Upper lobe of left lung (tissue), 6 donors: Measurements from ENCODE around the gene ULBP2. TPM values are rescaled to one million over a fixed set of nuclear protein-coding genes. Genes with fewer than 3 reads are reported as not detected.
"Not testable (repeated sequence)": the region's sequence is repeated elsewhere in the genome, so short reads cannot be mapped to it uniquely, and the experiment has no call there.

Experiments used
- ATAC-seq, 2 donors: fragments of 200-7000 bp; cut with Tn5 transposase; one replicate each; pipeline ENCODE4 v1.9.1; 2022; ENCODE audit warnings: mild to moderate bottlenecking in 2 of 2, moderate library complexity in 2 of 2; ENCODE audit not compliant: low FRiP score in 2 of 2
- DNase-seq, 2 donors: peaks; one replicate each; pipeline ENCODE4 v3.0.0-alpha.2; 2019 to 2020
- H3K27ac ChIP-seq, 4 donors: fragments of 200-600 bp; sonication (generic); one replicate each; pipeline ENCODE4 v1.5.1; 2016 to 2019
- H3K27me3 ChIP-seq, 4 donors: fragments of 200-600 bp; sonication (generic); one replicate each; pipeline ENCODE4 v1.5.1; 2017 to 2019
- H3K36me3 ChIP-seq, 4 donors: fragments of 200-600 bp; sonication (generic); one replicate each; pipeline ENCODE4 v1.5.1; 2016 to 2019
- H3K4me1 ChIP-seq, 4 donors: fragments of 200-600 bp; sonication (generic); one replicate each; pipeline ENCODE4 v1.5.1; 2018 to 2019
- H3K4me3 ChIP-seq, 4 donors: fragments of 200-600 bp; sonication (generic); one replicate each; pipeline ENCODE4 v1.5.1; 2017 to 2019; ENCODE audit warnings: mild to moderate bottlenecking in 2 of 4, moderate library complexity in 1 of 4
- H3K9me3 ChIP-seq, 4 donors: fragments of 200-600 bp; sonication (generic); one replicate each; pipeline ENCODE4 v1.5.1; 2018 to 2019
- EP300 ChIP-seq, 4 donors: sonication (generic); formaldehyde crosslinking; IDR thresholded peaks; one replicate each; pipeline ENCODE4 v1.5.1; 2017; ENCODE audit warnings: antibody characterized with exemption in 4 of 4, control low read depth in 2 of 4
- POLR2A ChIP-seq, 4 donors: fragments of 450-650 bp; IDR thresholded peaks; one replicate each; pipeline ENCODE4 v1.5.1; 2016 to 2017; ENCODE audit warnings: antibody characterized with exemption in 4 of 4, mild to moderate bottlenecking in 2 of 4
- POLR2AphosphoS5 ChIP-seq, 2 donors: sonication (generic); formaldehyde crosslinking; IDR thresholded peaks; one replicate each; pipeline ENCODE4 v1.5.1; 2017; ENCODE audit warnings: antibody characterized with exemption in 2 of 2
- WGBS, 2 donors: methylation state at CpG; one replicate each; pipeline ENCODE4 v1.1.5; 2017 to 2018; 5-methylcytosine and 5-hydroxymethylcytosine counted together
- total RNA-seq, 6 donors: library from RNA; depleted of rRNA in 4 of 6; stranded (reverse); fragments of >200 nt in 4 of 6; gene quantifications; one replicate each; pipeline versions ENCODE4 v1.1.0 to v1.2.1, GENCODE V29; 2016 to 2021
- TF ChIP-seq, protein P1 (sequence below), 6 experiments: fragments of 450-650 bp in 4 of 6; fragments of 200-600 bp in 2 of 6; sonication (generic) in 2 of 6; IDR thresholded peaks; one replicate each; pipeline ENCODE4 v1.5.1; 2016 to 2019; ENCODE audit warnings: antibody characterized with exemption in 6 of 6
- donor health status: DM: no; HTN: no; CAD: no; lungs with moderate emphysema.
- donor health status: DM: no; HTN: yes; CAD: no; lungs with severe emphysema.

Gene ULBP2
- total RNA-seq, 6 donors from 2014 or later, result 1.00 to 3.7 (median 1.5) TPM; not detected in 2

- DNase-seq (no peak), ATAC-seq (peak in 1 of 2 donors; percentile 21)
- Histone ChIP-seq H3K4me1 (no peaks in the 10 kb centered on the region), H3K36me3 (no peaks in the 10 kb centered on the region), H3K9me3 (peaks cover 0 to 9% (median 5%) of the 10 kb centered on the region in 4 donors), H3K27ac (no peak overlapping the region), H3K4me3 (no peak overlapping the region), H3K27me3 (no peaks in the 10 kb centered on the region)
- WGBS, 2 donors, result 78 to 82% methylated on average over 4 to 13 of the region's 13 CpGs
- TF ChIP-seq, protein P1, sequence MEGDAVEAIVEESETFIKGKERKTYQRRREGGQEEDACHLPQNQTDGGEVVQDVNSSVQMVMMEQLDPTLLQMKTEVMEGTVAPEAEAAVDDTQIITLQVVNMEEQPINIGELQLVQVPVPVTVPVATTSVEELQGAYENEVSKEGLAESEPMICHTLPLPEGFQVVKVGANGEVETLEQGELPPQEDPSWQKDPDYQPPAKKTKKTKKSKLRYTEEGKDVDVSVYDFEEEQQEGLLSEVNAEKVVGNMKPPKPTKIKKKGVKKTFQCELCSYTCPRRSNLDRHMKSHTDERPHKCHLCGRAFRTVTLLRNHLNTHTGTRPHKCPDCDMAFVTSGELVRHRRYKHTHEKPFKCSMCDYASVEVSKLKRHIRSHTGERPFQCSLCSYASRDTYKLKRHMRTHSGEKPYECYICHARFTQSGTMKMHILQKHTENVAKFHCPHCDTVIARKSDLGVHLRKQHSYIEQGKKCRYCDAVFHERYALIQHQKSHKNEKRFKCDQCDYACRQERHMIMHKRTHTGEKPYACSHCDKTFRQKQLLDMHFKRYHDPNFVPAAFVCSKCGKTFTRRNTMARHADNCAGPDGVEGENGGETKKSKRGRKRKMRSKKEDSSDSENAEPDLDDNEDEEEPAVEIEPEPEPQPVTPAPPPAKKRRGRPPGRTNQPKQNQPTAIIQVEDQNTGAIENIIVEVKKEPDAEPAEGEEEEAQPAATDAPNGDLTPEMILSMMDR (IDR thresholded peaks at IDR 0.05), result no peak
- no peak for TF ChIP-seq EP300 (IDR thresholded peaks at IDR 0.05)
Measured at GRCh38 chr6:149904661-149905370, 37.0 kb upstream of the ULBP2 start.

- H3K27me3 ChIP-seq, result no peaks in the 10 kb centered on the region
- TF ChIP-seq EP300 (IDR thresholded peaks at IDR 0.05) (no peak), POLR2AphosphoS5 (IDR thresholded peaks at IDR 0.05) (no peak), POLR2A (IDR thresholded peaks at IDR 0.05) (no peak)
- TF ChIP-seq, protein P1 (IDR thresholded peaks at IDR 0.05), result no peak
- no peak overlapping the region for H3K4me3 ChIP-seq
- no peaks in the 10 kb centered on the region for H3K36me3 ChIP-seq
- ATAC-seq (peak in 1 of 2 donors; percentile 11), DNase-seq (peak in 1 of 2 donors; percentile 72)
- H3K9me3 ChIP-seq, result peaks cover 0 to 9% (median 5%) of the 10 kb centered on the region in 4 donors
- H3K27ac ChIP-seq, result peak overlapping the region in 2 of 4 donors; percentile 1 to 32
- WGBS, 2 donors, result 70 to 96% methylated on average over 2 to 13 of the region's 18 CpGs
- H3K4me1 ChIP-seq, result no peaks in the 10 kb centered on the region
Measured at GRCh38 chr6:149905371-149905910, 36.4 kb upstream of the ULBP2 start.

DNA sequence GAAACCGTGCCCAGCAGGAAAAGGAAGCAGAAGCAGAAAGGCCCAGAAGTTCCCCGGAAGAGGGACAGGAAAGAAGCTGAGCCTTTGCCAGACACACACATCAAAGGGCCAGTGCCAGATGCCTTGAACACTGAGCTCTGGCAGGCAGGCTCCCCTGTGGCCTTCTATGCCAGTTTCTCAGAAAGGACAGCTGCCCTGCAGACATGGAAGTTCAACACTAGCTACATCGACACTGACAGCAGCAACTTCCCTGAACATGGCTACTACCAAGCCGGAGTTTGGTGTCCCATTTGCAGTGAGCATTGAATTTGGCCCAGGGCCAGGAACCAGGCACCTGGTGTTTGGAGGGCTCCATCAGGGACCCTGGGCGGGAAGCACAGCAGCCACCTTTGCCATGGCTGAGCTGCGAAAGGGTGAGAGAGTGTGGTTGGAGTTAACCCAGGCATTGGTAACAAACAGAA, 35.9 kb upstream of the ULBP2 start:
- ATAC-seq, result no peak
- Histone ChIP-seq H3K36me3 (no peaks in the 10 kb centered on the region), H3K27me3 (no peaks in the 10 kb centered on the region), H3K27ac (peak overlapping the region in 1 of 4 donors; percentile 1), H3K4me3 (no peak overlapping the region), H3K4me1 (no peaks in the 10 kb centered on the region), H3K9me3 (peaks cover 0 to 9% (median 5%) of the 10 kb centered on the region in 4 donors)
- DNase-seq, result no peak
- TF ChIP-seq POLR2AphosphoS5 (IDR thresholded peaks at IDR 0.05), result peak in 1 of 2 donors; percentile 25
- TF ChIP-seq EP300 (IDR thresholded peaks at IDR 0.05), result no peak
- WGBS, 2 donors, result 75 to 79% methylated on average over 5 to 6 of the region's 6 CpGs

GRCh38 chr6:149906405-149906804, 35.4 kb upstream of the ULBP2 start:
- H3K4me3 ChIP-seq, result no peak overlapping the region
- 89 to 97% methylated on average over 3 to 4 of the region's 4 CpGs for WGBS, 2 donors
- TF ChIP-seq POLR2A (IDR thresholded peaks at IDR 0.05) (no peak), EP300 (IDR thresholded peaks at IDR 0.05) (no peak), POLR2AphosphoS5 (IDR thresholded peaks at IDR 0.05) (no peak)
- TF ChIP-seq, protein P1 (IDR thresholded peaks at IDR 0.05), result no peak
- no peak for ATAC-seq
- no peak overlapping the region for H3K27ac ChIP-seq
- no peaks in the 10 kb centered on the region for H3K4me1 ChIP-seq
- no peaks in the 10 kb centered on the region for H3K36me3 ChIP-seq
- no peaks in the 10 kb centered on the region for H3K27me3 ChIP-seq
- DNase-seq, result no peak
- peaks cover 0 to 9% (median 5%) of the 10 kb centered on the region in 4 donors for H3K9me3 ChIP-seq

DNA sequence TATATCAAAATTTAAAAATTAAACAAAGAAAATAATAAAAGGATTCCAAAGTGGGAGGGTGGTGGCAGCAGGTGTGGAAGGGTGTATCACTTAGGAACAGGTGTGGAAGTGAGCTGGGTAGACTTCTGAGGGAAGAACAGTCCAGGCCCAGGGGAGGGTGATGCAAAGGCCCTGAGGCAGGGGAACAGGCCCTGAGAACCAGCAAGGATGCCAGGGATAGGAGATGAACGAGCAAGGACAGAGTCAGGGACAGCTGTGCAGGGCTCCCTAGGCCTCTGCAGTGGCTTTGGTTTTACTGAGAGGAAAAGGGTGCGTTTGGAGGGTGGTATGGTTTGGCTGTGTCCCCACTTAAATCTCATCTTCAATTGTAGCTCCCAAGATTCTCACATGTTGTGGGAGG, 34.5 kb upstream of the ULBP2 start:
- TF ChIP-seq EP300 (IDR thresholded peaks at IDR 0.05) (no peak), POLR2A (IDR thresholded peaks at IDR 0.05) (no peak), POLR2AphosphoS5 (IDR thresholded peaks at IDR 0.05) (no peak)
- TF ChIP-seq, protein P1 (IDR thresholded peaks at IDR 0.05), result no peak
- WGBS, 2 donors, result 86 to 94% methylated on average over 2 of the region's 2 CpGs
- Histone ChIP-seq H3K4me3 (no peak overlapping the region), H3K36me3 (no peaks in the 10 kb centered on the region), H3K9me3 (peaks cover 0 to 9% (median 5%) of the 10 kb centered on the region in 4 donors), H3K4me1 (no peaks in the 10 kb centered on the region), H3K27me3 (no peaks in the 10 kb centered on the region), H3K27ac (no peak overlapping the region)
- no peak for ATAC-seq
- no peak for DNase-seq

DNA sequence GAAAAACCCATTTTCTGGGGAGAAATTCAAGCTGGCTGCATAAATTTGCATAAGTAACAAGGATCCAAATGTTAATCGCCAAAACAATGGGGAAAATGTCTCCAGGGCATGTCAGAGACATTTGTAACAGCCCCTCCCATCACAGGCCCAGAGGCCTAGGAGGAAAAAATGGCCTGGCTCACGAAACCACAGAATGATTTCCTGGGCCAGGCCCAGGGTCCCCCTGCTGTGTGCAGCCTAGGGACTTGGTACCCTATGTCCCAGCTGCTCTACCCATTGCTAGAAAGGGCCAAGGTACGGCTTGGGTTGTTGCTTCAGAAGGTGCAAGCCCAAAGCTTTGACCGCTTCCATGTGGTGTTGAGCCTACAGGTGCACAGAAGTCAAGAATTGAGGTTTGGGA, 33.3 kb upstream of the ULBP2 start:
- H3K9me3 ChIP-seq, H3K4me1 ChIP-seq, H3K36me3 ChIP-seq, DNase-seq, H3K27ac ChIP-seq, H3K27me3 ChIP-seq, H3K4me3 ChIP-seq, ATAC-seq: not testable (repeated sequence)
- WGBS, 2 donors, result 78 to 81% methylated on average over 3 to 4 of the region's 4 CpGs
